ENCODE results near the gene KCNK3.
"Not testable (repeated sequence)": the region's sequence is repeated elsewhere in the genome, so short reads cannot be mapped to it uniquely, and the experiment has no call there.

The KCNK3 gene

DNA sequence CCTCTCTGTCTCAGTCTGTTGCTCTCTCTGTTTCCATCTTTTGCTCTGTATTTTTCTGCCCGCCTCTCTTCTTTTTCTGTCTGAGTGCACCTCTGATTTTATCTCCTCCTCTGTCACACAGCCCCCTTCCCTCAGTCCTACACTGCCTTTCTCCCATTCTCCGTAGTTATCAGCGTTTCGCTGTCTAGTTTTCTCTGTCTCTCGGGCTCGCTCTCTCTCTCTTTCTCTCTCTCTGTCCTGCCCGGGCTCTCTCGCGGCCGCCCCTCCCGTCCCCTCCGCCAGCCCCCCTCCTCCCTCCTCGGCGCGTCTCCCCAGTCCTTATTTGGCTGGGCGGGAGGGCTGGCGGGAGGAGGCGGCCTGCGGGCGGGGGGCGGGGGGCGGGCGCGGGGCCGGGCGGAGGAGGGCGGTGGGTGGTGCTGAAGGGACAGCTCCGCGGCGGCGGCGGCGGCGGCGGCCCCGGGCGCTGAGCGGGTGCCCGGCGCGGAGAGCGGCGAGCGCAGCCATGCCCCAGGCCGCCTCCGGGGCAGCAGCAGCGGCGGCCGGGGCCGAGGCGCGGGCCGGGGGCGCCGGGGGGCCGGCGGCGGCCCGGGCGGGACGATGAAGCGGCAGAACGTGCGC is at the start of gene KCNK3:
Gene KCNK3 (plus strand): TSS at position 444 of the 618 bp plus-strand sequence. CDS start 154 bp downstream, at position 598.
- DNase-seq = peak in 1 of 2 donors; percentile 26

DNA sequence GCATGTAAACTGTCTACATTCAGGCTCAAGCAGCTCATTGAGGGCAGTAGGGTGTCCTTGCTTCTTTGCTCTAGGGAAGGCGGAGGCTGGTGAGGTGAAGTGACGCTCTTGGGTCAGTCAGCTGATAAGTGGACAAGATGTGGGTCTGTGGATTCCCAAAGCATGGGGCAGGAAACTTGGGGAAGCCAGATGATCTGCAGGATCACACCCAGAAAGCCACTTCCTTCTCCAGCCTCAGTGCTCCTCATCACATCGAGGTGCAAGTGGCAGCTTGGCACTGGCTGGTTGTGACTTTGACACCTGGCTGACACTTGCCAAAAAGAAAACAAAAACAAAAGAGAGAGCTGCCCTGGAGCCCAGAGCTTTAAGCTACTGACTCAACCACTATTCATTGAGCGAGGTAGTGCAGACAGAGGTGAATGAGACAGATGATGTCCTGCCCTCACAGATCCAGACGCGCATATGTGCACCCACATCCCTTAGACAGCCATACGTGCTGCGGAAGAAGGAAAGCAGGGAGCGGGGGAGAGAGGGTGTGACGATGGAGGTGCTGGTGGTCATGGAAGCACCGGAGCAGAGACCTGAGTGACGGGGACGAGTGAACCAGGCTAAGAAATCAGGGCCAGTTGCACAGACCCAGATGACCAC is 48.2 kb upstream of the KCNK3 start:
- no peak for DNase-seq

- DNase-seq = no peak
These were observed 46.8 kb upstream of the KCNK3 start for GRCh38 chr2:26645762-26646161.

- DNase-seq = no peak
These were observed 45.4 kb upstream of the KCNK3 start for GRCh38 chr2:26646986-26647672.

DNA sequence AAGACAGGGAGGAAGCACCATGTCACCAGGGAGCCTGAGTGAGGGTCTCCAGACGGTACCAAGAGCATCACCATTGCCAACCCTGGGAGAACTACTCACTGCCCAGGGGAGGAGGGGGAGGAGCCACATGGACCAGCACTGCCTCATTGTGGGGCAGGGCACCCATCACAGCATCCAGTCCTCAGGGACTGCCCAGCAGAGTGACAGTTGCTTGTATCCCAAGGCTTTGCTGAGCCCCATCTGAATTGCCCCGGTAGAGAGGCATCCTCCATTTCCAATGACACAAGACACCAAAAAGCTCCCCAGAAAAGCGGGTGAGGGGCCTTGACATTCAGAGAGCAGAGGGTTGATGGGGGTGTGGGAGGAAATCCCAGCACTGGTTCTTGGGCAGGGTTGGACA is 44.5 kb upstream of the KCNK3 start:
- no peak for DNase-seq

DNA sequence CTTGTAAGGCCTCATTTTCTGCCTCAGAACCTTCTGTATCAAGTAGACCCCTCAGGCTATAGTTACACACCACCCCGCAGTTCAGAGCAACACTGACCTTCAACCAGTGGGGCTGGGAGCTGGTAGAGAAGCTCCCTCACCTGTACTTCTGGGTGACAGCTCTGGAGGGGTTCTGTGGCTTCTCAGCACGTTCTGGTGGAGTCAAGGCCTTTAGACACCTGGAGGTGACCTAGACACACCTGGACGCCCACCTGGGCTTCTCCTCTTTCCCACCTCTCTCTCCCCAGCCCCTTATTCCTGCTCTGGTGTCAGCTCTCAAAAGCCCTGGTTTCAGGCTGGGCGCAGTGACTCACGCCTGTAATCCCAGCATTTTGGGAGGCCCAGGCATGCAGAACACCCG is 44.0 kb upstream of the KCNK3 start:
- DNase-seq = no peak

GRCh38 chr2:26649322-26649721 is 43.2 kb upstream of the KCNK3 start:
- no peak for DNase-seq

- no peak for DNase-seq
These were observed 42.4 kb upstream of the KCNK3 start for GRCh38 chr2:26649992-26650712.

DNA sequence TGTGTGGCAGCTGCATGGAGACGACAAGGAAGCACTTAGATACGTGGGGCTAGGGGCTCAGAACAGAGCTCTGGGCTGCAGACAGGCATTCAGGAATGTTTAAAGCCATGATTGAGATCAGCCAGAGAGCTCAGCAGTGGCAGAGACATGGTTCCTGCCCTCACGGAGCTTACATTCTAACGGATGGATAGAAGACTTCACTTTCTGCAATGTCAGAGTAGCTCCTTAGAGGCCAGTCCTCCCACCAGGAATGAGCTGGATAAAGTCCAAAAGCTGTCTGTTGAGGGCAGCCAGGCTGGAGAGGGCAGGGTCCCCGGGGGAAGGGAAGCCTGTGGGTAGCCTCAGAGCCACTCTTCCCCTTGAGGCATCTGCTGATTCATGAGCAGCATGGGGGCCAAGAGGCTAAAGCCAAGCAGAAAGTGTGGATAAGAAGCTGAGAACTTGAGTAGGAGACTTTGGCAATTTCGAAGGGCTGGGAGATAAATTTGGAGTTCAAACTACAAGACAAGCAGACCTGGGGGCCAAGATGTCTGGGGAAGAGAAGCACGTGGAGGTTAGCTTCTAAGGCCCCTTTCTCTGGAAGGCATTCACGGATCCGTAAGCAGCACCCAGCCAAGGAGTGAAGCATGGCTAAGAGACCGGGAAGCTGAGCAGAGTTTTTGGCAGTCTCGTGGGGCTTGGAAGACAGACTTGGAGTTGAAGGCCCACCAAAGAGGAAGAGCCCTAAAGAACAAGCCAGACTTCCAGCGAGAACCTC is 41.6 kb upstream of the KCNK3 start:
- no peak for DNase-seq

GRCh38 chr2:26651470-26651771 is 41.1 kb upstream of the KCNK3 start:
- DNase-seq = no peak

GRCh38 chr2:26651799-26652198 is 40.7 kb upstream of the KCNK3 start:
- DNase-seq = no peak

GRCh38 chr2:26652361-26653041 is 40.0 kb upstream of the KCNK3 start:
- DNase-seq = no peak

DNA sequence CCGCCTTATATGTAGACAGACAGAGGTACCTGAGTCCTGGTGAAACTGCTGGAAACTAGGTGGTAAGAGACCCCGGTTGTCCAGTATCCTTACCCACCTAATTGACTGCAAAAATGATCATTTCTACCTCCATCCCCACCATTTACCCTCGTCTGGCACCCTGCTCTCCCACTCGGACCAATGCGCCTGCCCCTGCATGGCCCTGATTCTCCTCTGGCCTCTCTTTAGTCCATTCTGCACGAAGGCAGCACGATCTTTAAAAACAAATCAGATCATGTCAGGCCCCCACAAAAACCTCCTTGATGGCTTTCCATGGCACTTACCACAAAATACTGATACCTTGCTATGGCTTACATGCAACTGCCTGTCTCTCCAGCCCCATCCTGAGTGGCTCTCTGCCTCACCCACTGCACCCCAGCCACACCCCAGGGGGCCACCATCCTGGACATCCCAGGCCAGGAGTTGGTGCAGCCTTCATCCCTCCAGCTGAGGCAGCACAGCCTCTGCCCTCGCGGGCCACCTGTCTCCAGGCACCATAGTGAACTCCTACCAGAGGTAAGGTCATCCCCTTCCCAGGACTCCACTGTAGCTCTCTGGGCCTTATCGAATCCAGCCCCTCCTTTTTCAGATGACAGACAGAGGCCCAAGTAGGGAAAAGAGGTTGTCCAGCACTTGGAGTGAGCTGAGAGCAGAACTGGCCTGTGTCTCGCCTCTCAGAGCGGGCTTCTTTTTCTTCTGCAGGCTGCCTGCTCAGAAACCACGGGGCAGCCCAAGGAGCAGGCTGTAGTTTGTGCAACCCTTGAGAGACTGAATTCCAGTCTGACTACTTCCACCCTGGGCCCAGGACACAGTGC is 39.1 kb upstream of the KCNK3 start:
- no peak for DNase-seq

DNA sequence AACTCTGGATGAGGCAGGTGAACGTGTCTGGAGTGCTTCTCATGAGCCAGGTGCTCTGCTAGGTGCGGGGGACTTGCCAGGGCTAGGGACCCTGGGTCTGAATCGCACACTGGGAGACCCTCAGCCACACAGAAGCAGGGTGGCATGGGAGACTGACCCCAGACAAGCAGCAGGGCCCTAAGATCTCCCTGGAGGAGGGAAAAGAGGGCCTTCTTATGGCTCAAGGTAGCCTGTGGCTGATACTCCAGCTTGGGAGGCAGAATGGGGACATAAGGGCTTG is 38.5 kb upstream of the KCNK3 start:
- DNase-seq = no peak

GRCh38 chr2:26655120-26655519 is 37.4 kb upstream of the KCNK3 start:
- not testable (repeated sequence) for DNase-seq

- no peak for DNase-seq
These were observed 36.8 kb upstream of the KCNK3 start for GRCh38 chr2:26655611-26656195.

GRCh38 chr2:26657265-26657664 is 35.3 kb upstream of the KCNK3 start:
- DNase-seq = no peak

GRCh38 chr2:26658691-26659346 is 33.7 kb upstream of the KCNK3 start:
- DNase-seq = no peak

GRCh38 chr2:26660363-26660962 is 32.1 kb upstream of the KCNK3 start:
- DNase-seq = no peak

- not testable (repeated sequence) for DNase-seq
These were observed 27.2 kb upstream of the KCNK3 start for GRCh38 chr2:26665296-26665695.

Measured in CD4-positive, alpha-beta T cell treated with Interleukin-4 for 1 hour (primary cell).